Hematopoietic multipotent progenitor cell treated with erythropoietin and hydrocortisone succinate and interleukin-3 and kit ligand, for 8 days (in vitro differentiated cells): Measurements from ENCODE around the gene DCTN2.
"Not testable (repeated sequence)": the region's sequence is repeated elsewhere in the genome, so short reads cannot be mapped to it uniquely, and the experiment has no call there.

Source experiments
- DNase-seq: peaks from one replicate; pipeline ENCODE4 v3.0.0-alpha.2; 2015

DCTN2 gene

DNA sequence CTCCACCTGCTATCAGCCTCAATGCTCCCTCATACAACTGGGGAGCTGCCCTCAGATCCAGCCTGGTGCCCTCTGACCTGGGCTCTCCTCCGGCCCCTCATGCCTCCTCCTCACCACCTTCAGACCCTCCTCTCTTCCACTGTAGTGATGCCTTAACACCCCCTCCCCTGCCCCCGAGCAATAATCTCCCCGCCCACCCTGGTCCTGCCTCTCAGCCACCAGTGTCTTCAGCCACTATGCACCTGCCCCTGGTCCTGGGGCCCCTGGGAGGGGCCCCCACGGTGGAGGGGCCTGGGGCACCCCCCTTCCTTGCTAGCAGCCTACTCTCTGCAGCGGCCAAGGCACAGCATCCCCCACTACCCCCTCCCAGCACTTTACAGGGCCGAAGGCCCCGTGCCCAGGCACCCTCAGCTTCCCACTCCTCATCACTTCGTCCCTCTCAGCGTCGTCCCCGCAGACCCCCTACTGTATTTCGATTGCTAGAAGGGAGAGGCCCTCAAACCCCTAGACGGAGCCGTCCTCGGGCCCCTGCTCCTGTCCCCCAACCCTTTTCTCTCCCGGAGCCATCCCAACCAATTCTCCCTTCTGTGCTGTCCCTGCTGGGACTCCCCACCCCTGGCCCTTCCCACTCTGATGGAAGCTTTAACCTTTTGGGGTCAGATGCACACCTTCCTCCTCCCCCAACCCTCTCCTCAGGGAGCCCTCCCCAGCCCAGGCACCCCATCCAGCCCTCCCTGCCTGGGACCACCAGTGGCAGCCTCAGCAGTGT lies 21.2 kb downstream of the DCTN2 start:
- DNase-seq: no peak

DNA sequence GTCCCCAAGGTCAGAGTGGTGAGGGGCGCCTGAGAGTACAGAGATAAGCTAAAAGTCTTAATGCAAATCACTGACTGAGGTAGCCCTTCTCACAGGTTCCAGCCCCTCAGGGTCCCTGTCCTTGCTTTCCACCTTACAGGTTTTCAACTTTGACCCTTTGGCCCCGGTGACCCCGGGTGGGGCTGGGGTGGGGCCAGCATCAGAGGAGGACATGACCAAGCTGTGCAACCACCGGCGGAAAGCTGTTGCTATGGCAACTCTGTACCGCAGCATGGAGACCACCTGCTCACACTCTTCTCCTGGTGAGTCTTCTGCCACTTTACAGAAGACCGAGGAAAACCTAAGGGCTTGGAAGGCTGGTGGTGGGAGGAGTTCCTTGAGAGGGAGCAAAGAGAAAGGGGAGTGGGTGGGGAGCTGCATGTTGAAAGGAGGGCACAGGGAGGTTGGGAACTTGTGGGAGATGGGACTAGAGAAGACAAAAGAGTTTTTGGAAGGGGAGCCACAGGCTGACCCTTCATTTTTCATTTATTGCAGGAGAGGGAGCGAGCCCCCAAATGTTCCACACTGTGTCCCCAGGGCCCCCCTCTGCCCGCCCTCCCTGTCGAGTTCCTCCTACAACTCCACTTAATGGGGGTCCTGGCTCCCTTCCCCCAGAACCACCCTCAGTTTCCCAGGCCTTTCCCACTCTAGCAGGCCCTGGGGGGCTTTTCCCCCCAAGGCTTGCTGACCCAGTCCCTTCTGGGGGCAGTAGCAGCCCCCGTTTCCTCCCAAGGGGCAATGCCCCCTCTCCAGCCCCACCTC lies 22.0 kb downstream of the DCTN2 start:
- no peak for DNase-seq

DNA sequence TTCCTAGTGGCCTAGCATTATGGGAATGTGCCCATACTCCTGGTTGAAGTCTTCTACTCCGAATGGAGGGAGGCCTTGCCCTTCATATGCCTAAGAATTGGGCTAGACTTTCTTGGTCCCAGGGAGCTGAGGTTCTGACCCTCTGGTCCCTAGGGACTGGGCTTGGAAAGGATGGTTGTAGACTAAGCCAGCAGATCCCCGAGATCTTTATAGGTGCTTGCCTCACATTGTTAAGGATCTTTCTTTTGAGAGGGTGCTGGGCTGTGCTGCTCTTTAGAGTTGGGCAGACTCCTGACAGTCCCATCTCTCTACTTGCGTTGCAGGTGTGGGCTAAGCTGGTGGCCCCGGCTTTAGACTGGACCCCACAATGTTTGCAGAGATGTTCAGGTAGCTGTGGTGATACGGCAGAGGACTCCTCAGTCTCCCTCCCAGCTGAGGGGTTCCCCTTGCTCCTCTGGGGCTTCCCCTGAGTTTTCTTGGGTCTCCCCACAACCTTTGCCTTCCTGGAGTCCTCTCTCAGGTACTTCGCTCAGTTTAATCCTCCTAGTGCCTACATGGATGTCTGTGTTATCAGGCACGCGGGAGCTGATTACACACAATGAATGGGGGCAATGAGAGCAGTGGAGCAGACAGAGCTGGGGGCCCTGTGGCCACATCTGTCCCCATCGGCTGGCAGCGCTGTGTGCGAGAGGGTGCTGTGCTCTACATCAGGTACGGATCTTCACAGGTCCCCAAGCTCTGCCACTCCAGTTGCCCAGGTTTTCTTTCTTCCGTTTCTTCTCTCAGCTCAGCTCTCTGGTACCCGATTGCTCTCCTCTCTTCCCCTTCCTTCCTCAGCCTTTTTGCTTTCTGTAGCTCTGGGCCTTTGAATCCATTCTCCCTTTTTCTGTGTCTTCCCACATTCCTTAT lies 23.0 kb downstream of the DCTN2 start:
- no peak for DNase-seq

DNA sequence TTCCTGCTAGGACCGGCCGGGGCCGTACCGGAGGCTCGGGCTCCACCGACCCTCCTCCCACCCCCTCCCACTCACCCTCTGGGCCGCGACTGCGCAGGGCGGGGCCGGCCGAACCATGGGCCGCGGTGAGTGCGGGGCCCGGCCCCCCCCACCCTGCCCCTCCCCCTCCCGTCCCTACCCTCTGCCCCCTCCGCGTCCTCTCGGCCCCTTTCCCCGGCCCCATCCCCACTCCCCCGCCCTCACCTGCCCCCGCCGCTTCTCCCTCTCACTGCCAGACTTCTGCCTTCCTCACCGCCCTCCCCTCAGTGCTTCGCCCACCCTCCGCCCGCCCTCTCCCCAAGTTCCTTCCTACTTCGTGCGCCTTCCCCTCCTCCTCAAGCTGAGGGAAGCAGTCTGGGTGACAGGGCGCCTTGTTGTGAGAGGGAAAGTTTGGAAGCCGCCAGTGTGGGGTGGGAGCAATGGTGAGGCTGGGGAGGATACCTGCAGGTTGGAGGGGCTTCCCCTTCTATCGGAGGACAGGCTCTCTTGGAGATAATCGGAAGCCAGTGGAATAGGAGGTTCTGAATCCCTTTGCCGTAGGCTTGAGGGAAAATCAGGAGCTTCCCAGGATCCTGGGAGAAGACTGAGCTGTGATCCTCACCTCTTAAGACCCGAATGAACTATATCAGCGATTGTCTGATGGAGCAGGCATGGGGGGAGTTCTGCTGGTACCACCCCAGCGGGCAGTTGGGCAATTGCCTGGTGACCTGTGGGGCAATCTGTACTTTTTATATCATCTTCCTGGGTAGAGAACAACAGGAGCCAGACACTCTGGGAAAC lies 23.9 kb downstream of the DCTN2 start:
- peak; percentile 39 for DNase-seq

DNA sequence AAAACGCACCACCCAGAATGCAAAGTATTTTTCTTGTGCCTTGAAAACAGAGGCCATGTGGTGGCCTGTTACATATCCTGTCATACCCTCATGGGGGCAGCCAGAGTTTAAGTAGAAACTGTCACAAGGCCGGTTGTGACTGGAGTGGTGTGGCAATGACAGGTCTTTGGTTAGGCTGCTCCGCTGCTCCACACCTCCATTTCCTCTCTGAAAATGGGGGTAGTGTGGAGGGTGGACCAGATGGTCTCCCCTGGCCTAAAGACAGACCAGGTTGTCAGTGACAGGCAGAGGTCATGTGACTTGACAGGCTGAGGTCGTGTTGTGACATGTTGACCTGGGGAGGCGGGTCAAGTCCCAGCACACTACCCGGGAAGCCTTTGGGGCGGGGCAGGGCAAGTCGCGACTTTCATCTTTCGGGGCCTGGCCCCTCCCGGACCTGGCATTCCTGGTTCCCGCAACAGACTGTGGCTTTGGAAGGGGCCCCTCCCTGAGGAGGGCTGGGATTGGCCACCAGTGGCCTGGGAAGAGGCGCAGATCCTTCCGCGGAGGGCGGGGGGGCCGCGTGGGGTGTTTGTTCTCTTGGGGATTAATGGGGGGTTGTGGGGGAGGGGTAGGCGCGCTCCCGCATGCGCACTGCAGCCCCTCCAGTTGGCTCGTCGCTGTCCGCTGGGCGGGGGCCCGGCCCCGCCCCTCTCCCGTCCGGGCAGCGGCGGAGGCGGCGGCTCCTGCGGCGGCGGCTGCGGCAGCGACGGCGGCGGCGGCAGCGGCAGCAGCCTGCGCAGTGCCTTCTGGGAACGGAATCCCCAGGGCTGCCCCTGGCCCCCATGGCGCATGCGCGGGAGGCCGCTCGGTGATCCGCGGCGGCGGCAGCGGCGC lies 24.7 kb downstream of the DCTN2 start, which contains the start of gene MBD6:
TSS of gene MBD6 (plus strand) at position 814 of the 876 bp plus-strand sequence. CDS start 1,480 bp downstream, outside the sequence.
- peak; percentile 93 for DNase-seq

DNA sequence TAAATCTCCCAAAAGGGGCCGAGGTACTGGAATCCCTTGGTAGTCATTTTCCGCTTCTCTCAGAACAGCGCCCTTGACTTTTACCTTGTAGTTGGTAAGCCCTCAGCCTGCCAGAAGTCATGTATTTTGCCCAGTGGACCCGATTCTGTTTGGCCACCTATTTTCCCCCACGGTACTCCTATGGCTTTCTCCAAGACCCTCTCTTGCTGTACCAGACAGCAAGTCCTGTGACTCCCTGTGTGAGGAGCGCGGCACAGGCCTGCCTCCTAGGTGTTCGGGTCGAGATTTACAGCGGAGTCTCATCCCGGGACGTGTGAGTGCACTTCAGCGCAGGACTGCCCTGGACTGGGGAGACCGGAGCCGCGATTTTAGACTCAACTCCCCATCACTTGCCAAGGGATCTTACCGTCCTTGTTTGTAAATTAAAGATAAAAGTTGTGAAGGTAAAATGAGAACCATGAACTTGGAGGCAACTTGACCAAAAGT lies 25.4 kb downstream of the DCTN2 start:
- no peak for DNase-seq

DNA sequence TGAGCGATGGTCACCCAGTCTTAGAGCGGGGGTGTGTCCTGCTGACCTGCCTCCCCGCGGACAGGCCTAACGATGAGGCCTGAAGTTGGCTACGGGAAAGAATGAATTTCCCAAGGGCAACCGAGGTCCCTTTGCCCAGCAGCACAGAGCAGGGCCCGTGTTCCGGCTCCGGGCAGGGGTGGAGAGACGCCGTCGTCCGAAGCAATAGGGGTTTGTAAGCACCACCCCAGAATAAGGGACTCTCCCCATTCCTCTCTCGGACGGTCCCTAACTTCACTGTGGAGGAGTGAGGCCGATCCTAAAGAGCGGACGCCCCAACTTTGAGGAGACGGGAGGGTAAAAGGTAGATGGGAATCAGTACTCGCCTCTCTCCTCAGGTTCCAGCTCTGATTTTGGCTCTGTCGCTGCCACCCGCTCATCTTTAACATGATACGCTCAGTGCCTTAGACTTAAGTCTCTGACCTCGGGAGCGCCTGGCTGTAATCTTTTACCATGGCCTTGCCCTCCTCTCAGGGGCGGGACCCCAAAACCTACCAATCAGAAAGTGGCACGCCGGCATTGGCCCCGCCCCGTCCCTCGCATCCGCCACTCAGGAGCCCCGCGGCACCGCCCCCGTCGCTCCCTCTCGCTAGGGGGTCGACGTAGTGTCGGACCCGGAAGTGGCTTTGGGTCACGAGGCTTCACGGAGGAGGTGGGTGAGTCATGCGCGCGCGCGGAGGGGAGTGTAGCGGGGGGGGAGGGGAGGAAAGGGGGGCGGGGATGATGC lies 26.8 kb downstream of the DCTN2 start, which contains the start of gene DDIT3:
TSS of gene DDIT3 (minus strand) at position 462 of the 766 bp plus-strand sequence. CDS start 3,108 bp downstream, outside the sequence.
- DNase-seq: peak; percentile 99

DNA sequence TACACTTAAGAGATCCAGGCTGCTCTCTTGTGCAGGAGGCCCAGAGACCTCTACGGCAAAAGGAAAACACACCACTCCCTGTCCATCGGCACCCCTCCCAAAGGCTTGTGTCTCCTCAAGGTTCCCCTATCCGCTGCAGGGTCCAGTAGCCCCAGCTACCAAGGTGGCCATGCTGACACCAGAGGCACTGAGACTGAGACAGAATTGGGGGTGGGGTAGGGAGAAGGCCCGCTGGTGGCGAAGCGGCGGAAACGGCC lies 27.3 kb downstream of the DCTN2 start:
- DNase-seq: peak; percentile 46

DNA sequence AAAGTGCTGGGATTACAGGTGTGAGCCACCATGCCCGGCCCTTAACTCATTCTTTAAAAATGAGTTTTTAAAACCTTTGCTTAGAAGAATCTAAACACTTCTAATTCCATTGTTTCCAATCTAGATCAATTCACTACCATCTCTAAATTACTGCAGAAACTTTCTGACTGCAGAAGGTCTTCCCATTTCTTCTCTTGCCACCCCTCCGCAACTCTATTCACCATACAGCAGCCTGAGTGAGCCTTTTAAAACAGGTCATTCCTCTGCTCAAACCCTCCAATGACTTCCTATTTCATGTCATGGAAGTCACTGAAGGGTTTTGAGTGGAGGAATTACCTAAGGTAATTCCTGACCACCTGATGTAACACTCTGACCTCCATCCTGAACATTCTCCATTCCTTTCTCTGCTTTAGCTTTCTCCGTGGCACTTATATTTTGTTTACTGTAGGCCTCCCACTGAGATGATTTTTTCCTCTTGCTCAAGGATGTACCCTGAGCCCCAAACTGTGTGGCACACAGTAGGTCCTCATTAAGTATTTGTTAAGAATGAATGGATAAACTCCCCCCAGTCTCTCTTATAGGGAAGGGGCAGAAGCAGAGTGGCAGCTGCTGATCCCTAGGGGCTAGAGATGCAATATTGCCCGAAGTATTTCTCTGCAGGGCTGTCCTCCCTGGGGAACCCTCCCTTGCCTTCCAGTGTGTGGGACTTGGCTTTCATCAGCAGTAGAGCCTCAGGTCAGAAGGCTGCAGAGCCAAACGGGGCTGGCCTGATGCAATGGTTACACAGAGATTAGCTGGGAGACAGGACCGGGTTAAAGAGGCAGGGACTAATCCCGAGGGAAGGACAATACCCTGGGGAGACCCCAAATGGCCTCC lies 27.8 kb downstream of the DCTN2 start:
- DNase-seq: no peak

DNA sequence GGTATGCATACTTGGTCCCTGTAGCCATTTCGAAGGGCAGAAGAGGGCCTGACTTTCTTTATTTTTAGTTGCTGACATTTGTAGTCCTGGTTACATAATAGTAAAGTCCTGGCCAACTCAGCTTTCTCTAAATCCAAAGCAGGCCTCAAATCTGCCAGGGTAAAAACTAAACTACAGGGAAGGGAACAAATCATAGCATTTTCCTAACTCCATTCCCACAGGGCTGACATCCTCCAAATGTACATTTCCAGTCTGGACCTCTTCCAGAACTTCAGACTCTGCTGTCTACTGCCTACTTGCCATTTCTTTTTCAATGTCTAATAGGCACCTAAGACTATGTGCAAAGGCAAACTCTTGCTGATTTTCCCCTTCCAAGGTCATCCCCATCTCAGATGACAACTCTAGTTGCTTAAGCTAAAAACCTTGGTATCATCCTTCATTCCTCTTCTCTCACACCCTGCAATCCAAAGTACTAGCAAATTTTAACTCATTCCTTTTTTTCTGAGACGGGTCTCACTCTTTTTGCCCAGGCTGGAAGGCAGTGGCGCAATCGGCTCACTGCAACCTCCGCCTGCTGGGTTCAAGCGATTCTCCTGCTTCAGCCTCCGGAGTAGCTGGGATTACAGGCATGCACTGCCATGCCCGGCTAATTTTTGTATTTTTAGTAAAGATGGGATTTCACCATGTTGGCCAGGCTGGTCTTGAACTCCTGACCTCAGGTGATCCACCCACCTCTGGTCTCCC lies 28.6 kb downstream of the DCTN2 start:
- no peak for DNase-seq

DNA sequence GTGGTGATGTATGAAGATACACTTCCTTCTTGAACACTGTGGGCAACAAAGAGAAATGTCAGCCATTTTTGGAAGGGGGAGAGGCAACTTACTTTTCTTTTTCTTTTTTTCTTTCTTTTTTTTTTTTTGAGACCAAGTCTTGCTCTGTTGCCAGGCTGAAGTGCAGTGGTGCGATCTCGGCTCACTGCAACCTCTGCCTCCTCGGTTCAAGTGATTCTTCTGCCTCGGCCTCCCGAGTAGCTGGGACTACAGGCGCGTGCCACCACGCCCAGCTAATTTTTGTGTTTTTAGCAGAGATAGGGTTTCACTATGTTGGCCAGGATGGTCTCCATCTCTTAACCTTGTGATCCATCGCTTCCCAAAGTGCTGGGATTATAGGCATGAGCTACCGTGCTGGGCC lies 29.3 kb downstream of the DCTN2 start:
- DNase-seq: not testable (repeated sequence)

DNA sequence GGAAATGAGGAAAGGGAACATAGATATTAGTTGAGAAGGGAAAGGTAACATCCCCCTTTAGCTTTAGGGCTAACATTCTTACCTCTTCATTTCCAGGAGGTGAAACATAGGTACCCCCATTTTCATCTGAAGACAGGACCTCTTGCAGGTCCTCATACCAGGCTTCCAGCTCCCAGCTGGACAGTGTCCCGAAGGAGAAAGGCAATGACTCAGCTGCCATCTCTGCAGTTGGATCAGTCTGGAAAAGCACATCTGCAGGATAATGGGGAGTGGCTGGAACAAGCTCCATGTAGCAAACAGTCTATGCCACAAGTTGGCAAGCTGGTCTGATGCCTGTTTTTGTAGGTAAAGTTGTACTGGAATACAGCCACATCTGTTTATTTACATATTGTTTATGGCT lies 29.8 kb downstream of the DCTN2 start:
- no peak for DNase-seq

DNA sequence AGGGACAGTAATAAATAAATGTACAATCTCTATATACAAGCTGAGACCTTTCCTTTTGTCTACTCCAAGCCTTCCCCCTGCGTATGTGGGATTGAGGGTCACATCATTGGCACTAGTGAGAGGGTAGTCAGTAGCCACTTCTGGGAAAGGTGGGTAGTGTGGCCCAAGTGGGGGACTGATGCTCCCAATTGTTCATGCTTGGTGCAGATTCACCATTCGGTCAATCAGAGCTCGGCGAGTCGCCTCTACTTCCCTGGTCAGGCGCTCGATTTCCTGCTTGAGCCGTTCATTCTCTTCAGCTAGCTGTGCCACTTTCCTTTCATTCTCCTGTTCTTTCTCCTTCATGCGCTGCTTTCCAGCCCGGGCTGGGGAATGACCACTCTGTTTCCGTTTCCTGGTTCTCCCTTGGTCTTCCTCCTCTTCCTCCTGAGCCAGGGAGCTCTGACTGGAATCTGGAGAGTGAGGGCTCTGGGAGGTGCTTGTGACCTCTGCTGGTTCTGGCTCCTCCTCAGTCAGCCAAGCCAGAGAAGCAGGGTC lies 30.3 kb downstream of the DCTN2 start:
- DNase-seq: no peak

DNA sequence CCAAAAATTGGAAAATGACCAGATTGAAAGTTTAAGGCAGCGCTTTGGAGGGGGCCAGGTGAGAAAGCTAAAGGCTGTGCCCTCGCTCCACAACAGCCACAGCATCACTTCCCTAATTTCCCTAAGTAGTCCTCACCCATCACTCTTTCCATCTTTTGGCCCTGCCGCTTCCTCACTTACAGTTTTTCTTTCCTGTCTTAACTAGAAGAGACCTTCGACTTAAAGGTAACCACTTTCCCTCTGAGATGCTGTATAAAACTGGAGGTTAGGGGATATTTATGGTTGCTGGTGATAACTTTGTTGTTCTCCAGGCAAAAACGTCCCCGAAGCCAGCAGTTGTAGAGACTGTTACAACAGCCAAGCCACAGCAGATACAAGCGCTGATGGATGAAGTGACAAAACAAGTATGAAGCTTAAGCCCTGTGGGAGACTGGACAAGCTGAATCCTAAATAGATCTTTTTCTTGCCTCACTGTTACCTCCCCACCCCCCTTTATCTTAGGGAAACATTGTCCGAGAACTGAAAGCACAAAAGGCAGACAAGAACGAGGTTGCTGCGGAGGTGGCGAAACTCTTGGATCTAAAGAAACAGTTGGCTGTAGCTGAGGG lies 31.0 kb downstream of the DCTN2 start:
- no peak for DNase-seq

DNA sequence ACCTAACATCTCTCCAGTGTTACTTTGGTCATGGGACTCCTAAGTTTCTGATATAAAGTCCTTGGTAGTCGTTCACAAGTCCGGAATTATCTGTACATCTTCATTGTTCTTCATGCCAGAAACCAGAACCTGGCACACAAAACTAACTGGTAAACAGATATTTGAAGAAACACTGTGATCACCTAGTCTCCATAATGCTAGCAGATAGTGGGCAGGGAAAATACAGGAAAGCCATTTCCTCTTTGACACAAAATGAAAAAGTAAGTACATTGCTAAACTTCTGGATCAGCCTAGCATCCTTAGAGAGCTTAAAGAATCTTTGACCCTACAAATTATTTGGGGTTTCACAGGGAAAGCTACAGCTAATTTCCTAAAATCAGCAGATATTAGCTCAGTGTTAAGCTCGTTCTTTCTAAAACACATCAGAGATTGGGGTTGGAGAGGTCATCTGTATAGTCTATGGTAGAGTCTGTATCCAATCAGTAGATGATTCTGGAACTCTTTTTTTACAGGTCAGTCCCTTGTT lies 31.5 kb downstream of the DCTN2 start:
- DNase-seq: no peak

DNA sequence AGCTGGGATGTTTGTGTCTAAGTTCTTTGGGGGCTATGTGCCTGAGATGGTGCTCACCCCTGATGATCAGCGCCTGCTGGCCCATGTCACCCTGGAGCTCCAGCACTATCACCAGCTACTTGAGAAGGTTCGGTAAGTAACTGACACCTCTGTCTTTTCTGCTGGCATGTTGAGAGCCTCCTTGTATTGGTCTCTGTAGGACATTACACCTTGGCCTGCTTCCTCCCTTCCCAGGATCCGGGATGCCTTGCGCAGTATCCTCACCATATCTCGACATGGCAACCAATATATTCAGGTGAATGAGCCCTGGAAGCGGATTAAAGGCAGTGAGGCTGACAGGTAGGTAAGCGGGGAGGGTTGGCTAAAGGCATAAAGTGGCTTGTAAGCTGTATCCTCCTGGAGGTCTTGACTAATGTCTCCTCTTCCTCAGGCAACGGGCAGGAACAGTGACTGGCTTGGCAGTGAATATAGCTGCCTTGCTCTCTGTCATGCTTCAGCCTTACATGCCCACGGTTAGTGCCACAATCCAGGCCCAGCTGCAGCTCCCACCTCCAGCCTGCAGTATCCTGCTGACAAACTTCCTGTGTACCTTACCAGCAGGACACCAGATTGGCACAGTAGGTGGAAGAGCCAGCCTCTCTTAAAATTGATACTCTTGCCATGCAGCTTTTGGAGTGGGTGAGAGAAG lies 32.1 kb downstream of the DCTN2 start:
- no peak for DNase-seq

DNA sequence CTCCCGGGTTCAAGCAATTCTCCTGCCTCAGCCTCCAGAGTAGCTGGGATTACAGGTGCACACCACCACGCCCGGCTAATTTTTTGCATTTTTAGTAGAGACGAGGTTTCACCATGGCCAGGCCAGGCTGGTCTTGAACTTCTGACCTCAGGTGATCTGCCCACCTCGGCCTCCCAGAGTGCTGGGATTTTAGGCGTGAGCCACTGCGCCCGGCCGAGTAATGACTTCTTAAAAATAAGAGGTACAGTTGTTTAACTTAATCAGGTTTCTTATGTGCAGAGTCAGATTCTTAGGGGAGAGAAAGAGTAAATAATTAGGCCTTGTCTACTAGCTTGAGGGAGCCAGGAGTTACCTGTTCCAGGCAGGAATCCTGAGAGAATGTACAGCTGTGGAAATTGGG lies 32.7 kb downstream of the DCTN2 start:
- DNase-seq: not testable (repeated sequence)
